GM18867 (cell line): ENCODE data around the gene RBM5.
"Not testable (repeated sequence)": the region's sequence is repeated elsewhere in the genome, so short reads cannot be mapped to it uniquely, and the experiment has no call there.

Experiments used
- ATAC-seq: cut with Tn5 transposase; IDR thresholded peaks from one replicate; pipeline ENCODE4 v1.9.1; 2021; ENCODE audit warnings: mild to moderate bottlenecking, moderate library complexity; ENCODE audit not compliant: unreplicated experiment

Gene RBM5

DNA sequence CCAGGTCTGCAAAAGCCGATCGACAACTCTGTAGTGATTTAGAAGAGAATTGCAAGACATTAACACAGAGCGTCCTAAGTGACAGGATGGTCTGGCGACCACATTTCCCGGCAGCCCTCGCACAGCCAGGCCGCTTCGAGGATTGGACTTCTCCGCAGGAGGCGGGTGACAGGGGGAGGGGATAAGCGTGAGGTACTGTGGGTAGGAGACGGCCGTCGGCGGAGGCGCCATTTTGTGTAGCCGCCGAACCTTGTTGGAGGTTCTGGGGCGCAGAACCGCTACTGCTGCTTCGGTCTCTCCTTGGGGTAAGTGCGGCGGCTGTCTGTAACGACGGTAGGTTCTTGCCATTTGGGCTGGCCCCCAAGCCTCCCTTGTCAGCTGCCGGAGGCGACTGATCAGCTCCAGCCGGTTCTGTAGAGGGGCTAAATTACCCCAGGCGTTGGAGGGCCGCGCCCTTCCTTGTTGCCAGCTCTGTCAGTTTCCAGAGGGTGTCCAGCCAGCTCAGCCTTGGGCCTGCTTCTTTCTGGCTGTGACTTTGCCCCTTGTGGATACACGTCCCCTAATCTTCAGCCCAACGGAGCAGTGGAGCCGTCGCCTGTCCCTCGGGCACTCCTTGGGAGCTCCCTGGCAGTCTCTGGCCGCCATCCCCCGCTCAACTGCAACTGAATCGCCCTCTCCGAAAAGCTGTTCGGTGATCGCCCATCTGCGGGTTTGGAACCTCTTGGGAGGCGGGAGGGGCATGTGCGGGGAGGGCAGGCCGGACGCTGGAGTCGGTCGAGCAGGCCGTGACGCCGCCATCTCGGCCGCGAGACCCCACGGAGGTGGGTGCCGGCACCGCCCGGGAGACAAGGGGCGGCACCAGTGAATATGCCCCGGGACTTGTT, at the start of gene RBM5:
Gene RBM5 (plus strand): TSS at position 195 of the 884 bp plus-strand sequence. CDS start 1,516 bp downstream, outside the sequence.
- ATAC-seq, result peak; percentile 97

GRCh38 chr3:50044976-50045375, 43.7 kb upstream of the RBM5 start:
- no peak for ATAC-seq

DNA sequence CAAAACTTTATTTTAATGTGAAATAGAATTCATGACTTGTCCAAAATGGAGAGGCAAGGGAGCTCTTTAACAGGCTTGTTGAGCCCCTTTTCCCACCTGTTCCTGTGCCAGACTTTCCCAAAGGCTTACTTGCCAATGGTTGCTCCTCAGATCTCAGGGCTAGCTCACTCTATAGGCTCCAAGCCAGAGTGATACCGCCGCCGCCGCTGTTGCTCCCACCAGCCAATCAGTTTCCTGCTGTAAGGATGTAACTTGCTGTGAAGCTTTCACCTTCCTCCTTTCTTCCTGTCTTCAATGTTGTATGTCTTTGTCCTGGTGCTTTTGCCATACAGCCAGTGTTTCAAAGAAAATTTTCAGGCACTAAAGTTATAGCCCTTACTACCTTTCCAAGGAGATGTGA, 41.3 kb upstream of the RBM5 start:
- ATAC-seq, result no peak

GRCh38 chr3:50050361-50050760, 38.4 kb upstream of the RBM5 start:
- ATAC-seq, result no peak

DNA sequence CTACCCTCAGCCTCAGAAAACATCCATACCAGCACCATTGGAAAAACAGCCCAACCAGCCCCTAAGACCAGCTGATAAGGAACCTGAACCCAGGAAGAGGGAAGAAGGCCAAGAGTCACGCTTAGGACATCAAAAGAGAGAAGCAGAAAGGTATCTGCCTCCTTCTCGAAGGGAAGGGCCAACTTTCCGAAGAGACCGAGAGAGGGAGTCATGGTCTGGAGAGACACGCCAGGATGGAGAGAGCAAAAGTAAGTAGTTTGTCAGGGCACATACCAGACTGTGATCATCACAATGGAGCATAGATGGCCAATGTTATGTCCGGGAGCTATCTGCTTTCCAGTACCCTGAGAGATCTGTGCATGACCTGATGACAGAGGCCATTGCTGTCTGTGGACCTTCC, 31.0 kb upstream of the RBM5 start:
- no peak for ATAC-seq

DNA sequence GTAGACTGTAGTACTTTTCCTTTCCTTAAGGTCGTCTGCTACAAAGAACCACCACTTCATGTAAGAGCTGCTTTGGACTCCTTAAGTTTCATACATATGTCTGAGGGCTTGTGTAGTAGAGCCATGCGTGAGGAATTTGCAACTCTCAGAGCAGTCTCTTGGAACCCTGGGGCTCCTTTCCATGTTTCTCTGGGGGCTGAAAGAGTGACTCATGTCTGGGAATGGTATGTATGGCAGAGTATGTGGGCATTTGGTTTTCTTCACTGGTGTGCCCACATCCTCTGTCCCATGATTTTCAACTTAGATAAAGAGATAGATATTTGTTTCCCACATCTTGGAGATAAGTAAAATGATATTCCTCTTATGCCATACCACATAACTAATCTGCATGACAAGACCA, 20.6 kb upstream of the RBM5 start:
- ATAC-seq, result no peak

- ATAC-seq, result no peak
These were observed 10.6 kb upstream of the RBM5 start for GRCh38 chr3:50078091-50078490.

DNA sequence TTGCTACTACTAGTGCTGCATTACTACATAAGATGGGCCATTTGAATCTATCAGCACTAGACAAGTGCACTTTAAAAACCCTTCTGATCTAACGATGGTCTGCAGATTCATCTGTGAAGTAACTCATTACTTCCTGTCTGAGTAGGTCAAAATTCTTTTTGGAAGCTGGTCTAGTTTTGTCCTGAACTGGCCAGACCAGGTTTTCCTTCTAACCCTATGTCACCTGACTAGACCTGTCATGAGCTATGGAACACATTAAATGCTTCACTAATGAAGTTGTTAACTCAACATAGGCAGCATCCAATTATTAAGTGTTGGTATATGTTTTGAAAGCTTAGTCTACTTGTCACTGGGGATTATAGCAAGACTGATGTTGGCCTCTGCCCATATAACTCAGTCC, 10.1 kb upstream of the RBM5 start:
- no peak for ATAC-seq

DNA sequence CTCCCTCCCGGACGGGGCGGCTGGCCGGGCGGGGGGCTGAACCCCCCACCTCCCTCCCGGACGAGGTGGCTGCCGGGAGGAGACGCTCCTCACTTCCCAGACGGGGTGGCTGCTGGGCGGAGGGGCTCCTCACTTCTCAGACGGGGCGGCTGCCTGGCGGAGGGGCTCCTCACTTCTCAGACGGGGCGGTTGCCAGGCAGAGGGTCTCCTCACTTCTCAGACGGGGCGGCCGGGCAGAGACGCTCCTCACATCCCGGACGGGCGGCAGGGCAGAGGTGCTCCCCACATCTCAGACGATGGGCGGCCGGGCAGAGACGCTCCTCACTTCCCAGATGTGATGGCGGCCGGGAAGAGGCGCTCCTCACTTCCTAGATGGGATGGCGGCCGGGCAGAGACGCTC, 3.8 kb upstream of the RBM5 start:
- not testable (repeated sequence) for ATAC-seq

- ATAC-seq, result no peak
These were observed 858 bp downstream of the RBM5 start for GRCh38 chr3:50089609-50089945.

DNA sequence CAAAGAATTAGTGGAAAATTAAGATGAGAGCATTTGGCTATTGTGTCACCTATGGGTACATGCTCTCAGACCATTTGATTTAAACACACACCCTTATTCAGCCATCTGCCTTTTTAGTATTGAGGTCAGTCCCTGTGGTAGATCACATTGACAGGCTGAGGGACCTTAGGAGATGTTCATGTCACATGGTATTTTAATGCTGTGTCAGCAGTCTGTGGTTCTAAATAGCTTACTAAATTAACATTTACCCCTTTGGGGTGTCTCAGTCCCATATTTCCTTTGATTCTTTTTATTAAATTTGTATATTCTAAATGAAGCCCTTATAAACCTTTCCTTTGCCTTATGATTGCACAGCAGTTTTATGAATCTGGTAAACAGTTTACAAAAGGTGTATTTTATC, 2.3 kb downstream of the RBM5 start:
- ATAC-seq, result no peak

GRCh38 chr3:50095352-50095998, 6.8 kb downstream of the RBM5 start:
- ATAC-seq, result no peak

DNA sequence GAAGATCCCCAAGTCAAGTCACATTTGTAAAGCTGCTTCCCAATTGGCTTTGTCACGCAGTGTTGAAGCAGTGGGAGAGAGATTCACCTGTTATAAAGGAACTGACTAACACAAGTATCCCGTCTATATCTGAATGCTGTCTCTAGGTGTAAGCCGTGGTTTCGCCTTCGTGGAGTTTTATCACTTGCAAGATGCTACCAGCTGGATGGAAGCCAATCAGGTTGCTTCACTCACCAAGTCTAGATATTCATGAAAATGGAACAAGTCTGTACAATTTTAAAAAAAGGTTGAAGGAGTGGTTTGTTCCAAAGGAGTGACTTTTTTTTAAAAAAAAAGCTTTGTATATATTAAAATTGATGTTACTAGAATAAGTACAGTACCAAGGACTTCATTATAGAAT, 11.7 kb downstream of the RBM5 start:
- no peak for ATAC-seq

- no peak for ATAC-seq
These were observed 12.5 kb downstream of the RBM5 start for GRCh38 chr3:50100956-50101845.

DNA sequence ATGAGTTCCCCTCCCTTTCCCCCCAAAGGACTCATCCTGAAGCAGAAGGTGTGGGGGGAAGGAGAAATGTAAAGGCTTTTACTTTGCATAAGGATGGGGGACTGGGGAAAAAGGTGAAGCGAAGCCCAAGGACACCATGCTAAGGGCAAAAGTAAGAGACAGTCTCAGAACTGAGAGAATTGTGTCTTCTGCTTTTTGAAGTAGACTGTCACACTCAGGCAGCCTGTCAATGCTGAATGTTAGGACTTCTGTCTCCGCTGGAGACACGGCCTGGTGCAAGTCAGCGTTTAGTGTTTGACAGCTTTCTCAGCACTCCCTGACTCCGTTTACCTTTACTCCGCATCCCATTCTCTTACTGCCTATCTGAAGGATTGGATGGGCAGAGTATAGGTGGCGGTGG, 13.8 kb downstream of the RBM5 start:
- ATAC-seq, result no peak

- ATAC-seq, result no peak
These were observed 23.0 kb downstream of the RBM5 start for GRCh38 chr3:50111757-50112156.

GRCh38 chr3:50112462-50112861, 23.7 kb downstream of the RBM5 start:
- no peak for ATAC-seq

GRCh38 chr3:50117120-50117519, 28.4 kb downstream of the RBM5 start:
- no peak for ATAC-seq

- no peak for ATAC-seq
These were observed 29.5 kb downstream of the RBM5 start for GRCh38 chr3:50118237-50118636.

DNA sequence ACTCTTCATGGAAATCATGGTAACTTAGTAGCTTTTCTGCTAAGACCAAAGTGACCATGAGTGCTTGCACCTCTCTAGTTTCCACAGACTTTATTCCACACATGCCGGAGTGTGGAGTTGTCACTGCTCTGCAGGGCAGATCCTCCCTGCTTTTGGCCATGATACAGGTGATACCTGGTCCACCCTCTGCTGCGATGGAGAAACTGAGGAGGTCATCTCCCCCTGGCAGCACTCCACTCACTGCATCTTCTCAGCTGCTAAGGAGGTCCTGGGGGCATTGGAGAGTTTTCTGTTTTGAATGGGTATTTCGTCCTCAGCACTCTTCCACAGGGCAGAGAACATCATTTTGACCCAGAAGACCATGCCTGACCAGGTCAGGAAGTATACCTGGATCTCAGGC, 31.1 kb downstream of the RBM5 start:
- no peak for ATAC-seq

DNA sequence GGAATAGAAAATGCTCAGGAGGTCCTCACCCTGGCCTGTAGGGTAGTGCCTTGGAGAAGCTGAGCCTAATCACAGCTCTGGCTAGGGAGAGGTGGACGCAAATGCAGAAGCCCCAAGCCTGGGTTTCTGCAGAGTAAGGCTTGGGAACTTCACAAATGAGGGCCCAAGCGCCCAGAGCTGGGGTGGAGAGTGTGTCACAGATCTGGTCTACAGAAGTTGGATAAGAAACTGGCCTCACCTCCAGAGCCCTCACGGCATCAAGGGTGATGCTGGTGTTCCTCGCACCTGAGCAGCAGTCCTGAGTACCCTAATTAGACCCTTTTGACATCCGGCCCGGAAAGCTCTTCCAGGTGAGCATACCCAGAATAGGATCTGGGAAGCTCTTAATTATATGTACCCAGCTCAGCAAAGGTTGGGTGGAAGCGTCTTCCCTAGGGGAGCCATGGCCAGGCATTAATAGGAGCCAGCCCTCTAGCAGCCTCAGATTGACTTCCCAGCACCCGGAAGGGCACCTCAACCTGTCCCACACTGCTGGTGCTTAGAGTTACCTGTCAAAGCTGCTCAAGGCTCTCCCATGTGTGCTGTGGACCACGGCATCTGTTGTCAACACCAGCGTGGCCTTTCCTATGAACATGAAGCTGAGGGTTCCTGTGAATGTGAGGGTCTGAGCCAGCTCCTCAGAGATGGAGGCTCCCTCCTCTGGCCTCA, 31.8 kb downstream of the RBM5 start:
- no peak for ATAC-seq
